Measurements from ENCODE around the gene ASPG.

The ASPG gene

DNA sequence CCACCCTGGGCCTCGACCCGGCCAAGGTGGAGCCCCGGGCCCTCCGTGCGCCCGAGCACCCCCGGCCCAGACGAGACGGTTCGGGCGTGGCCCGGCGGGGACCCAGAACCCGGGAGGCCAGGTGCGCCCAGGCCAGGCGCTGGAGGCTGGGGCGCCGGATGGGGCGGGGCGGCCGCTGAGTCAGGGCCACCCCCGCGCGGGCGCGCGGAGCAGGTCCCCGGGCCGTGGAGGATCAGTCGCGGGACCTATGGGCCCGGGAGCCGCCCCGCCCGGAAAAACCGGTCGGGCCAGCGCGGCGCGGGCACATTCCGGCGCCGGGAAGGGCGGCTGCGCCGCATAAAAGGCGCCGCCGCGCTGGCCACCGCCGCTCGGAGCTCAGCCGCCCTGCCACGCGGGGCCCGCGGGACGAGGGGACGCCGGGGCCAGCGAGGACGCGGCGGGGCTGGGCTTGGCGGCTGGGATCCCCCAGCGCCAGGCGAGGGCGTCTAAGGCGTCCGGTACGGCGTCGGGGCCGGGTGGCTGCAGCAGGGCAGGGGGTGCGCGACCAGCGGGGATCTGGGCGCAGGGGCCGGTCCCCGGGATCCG is 31.3 kb downstream of the ASPG start:
- DNase-seq (ENCODE audit: low read depth in 2 of 2), result no peak

DNA sequence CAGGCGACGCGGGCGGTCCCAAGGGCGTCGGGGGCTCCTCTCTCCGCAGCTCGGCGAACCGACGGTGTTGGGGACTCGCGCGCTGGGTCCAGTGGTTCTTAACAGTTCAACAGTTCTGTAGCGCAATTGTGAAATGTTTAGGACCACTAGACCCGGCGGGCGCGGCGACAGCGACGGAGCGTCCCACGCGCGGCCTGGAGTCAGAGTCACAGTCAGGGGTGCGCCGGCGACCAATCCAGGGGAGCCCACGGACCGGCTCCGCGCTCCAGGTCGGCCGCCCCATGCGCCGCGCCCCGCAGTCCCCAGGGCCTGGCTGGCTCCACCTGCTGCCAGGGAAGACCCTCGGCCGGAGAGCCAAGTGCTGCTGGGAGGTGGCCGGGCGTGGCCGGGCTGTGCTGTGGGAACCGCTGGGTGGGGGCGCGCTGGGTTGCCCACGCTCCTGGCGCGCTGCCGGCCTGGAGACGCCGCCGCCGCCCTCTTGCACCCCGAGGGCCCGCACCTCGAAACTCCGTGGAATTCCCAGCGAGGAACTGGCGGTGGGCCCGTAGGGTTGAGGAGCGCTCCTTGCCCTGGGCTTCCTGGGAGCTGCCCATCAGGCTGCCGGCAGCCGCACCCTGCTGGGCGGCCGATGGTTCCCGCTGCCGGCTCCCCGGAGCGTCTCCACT is 32.0 kb downstream of the ASPG start:
- no peak for DNase-seq (ENCODE audit: low read depth in 2 of 2)

DNA sequence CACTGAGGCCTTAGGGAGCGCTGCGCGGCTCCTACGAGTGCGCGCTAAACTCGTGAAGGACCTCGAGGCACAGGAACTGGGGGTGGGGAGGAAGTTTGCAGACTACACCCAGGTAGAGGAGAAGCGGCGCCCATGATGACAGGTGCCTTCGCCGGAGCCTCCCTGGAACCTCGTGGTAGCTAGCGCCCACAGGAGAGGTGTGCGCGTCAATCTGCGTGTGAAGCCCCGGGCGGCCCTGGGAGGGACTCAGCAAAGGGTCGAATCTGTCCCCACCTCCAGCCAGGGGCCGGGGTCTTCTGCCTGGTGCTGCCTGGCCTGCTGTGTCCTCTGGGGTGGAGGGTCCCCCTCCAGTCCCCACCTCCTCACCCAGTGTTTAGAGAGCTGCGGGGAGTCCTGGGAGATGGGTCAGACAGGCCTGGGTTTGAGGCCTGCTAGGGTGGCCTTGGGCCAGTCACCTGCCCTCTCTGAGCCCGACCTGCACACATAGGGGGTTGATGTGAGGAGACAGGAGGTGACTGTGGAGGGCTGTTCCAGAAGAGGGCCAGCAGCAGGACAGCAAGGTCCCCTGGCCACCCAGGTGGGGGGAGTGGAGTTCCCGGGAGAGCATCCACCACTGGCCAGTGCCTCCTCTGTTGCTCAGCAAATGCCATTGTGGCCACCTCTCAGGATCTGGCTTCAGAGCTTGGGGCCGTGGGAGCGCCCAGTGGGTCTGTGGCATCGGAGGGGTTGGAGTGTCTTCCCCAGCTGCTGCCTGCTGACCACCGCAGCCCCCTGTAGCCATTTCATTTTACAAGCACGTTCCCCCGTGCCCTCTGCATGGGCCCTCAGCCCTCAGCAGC is 32.7 kb downstream of the ASPG start:
- no peak for DNase-seq (ENCODE audit: low read depth in 2 of 2)

DNA sequence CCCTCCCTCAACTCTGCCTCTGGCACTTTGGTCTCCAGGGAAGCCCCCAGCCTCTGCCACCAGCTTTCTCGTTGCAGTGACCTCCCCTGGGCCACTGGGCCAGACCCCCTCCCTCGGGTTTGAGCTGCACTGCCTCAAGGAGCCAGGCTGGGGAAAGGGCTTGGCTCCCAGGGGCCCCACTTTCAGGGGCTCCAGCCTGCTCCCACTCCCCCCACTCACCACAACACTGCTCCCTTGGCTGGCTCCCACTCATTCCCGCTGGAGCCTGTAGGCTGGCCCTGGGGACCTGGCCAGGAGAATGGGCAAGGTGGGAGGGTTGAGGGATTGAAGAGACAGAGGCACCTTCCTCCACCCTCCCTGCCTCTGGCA is 33.6 kb downstream of the ASPG start:
- no peak for DNase-seq (ENCODE audit: low read depth in 2 of 2)

DNA sequence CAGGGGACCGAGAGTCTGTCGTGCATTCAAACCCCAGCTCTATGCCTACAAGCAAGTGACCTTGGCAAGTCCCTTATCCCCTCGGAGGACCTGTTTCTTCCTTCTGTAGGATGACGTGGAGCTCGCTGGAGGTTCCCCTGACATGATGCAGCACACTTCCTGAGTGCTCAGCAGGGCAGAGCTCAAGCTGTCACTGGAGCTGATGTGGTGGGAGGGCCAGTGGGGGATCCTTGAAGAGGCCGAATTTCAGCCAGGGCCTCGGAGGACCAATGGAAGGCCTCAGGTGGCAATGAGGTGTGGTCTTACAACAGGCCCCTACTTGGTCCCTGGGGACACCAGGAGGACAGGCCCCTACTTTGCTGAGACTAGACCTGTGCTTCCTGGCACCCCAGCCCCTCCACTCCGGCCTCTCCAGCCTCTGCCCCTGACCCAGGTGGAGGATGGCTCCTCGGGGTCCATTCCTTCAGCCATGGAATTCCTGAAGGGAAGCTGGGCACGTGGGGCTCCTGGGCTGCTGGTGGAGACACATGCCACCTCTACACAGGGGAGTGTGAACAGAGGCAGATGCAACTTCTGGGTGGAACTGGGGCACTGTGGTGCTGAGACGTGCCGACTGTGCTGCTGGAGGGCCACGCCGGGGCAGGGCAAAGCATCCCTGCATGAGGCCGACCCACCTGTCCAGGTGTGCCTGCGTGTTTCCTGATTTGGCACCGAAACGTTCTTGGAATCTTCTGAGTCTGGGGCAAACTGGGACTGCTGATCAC is 34.2 kb downstream of the ASPG start:
- DNase-seq (ENCODE audit: low read depth in 2 of 2), result no peak

DNA sequence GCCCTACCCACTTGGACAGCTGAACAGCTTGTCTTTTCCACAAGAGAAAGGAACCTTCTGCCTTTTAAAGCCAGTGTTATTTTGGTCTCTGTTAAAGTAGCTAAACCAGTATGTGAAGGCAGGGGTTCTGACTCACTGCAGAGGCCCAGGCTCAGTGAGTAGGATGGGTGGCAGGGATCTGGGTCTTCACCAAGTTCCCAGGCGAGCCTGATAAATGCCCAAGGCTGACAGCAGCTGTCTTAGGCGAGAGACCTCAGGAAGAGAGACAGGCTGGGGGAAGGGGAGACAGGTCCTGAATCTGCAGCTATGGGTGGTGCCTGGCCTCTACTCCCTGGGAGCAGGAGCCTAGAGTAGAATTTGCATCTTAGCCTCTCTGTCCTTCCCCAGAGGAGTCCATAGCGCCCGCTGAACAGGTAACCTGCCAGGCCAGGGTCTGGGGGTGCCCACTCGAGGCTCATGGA is 34.8 kb downstream of the ASPG start:
- DNase-seq (ENCODE audit: low read depth in 2 of 2), result no peak

DNA sequence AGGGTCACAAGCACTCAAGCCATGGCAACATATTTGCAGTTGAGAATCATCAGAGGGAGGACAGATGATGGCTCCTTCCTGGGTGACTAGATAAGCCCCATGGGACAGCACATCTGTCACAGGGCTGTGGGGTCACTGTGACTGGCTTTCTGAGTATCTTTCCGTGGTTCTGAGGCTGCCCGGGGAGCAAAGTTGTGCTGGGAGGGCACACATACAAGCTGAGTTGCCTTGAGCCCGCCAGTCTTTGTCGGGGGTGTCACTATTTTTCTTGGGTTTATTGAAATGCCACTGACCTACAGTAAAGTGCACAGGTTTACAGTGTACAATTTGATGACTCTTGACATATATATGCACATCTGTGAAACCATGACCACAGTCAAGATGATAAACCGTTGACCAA is 35.6 kb downstream of the ASPG start:
- no peak for DNase-seq (ENCODE audit: low read depth in 2 of 2)

DNA sequence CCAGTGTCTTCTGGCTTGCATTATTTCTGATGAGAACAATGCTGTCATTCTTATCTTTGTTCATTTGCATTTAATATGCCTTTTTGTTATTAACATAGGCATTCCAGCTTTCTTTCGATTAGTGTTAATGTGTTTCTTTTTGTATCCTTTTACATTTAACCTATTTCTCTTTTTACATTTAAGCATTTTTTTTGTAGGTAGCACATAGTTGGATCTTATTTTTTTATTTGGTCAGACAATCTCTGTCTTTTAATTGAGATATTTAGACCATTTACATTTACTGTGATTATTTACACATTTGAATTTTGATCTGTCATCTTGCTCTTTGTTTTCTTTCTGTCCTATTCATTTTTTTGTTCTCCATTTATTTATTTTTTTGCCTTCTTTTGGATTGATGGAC is 38.4 kb downstream of the ASPG start:
- no peak for DNase-seq (ENCODE audit: low read depth in 2 of 2)

DNA sequence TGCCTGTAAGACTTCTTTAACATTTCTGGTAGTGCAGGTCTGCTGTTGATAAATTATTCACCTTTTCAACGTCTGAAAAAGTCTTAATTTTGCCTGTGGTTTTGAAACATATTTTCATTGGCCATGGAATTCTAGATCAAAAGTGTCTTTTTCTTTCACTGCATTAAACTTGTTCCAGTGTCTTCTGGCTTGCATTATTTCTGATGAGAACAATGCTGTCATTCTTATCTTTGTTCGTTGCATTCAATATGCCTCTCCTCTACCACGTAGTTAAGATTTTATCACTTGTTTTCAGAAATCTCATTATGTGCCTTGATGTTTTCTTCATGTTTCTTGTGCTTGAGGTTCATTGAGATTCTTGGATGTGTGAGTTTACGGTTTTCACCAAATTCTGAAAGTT is 39.5 kb downstream of the ASPG start:
- no peak for DNase-seq (ENCODE audit: low read depth in 2 of 2)

DNA sequence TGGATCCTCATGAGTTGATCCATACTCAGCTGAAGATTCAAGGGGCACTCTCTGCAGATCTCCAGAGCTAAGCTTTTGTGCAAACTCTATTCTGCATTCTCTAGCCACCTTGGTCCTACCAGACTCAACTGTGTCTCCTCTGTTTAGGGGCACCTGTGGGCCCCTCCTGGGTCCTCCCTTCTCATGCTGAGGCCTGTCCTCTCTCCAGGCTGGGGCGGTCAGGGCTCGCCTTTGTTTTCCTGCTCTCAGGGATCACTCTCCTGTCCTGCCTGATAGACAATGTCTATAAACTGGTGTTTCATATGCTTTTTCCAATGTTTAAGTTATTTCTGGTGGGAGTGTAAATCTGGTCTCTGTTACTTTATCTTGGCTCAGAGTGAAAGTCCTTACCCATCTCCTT is 41.3 kb downstream of the ASPG start:
- DNase-seq (ENCODE audit: low read depth in 2 of 2), result no peak

DNA sequence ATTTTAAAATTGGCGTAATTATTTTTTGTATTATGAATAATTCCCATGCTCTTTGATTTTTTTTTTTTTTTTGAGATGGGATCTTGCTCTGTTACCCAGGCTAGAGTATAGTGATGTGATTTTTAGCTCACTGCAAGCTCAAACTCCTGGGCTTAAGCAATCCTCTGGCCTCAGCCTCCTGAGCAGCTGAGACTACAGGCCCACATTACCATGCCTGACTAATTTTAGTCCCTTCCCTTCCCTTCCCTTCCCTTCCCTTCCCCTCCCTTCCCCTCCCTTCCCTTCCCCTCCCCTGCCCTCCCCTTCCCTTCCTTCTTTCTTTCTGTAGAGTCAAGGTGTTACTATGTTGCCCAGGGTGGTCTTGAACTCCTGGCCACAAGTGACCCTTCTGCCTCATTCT is 43.5 kb downstream of the ASPG start:
- no peak for DNase-seq (ENCODE audit: low read depth in 2 of 2)

DNA sequence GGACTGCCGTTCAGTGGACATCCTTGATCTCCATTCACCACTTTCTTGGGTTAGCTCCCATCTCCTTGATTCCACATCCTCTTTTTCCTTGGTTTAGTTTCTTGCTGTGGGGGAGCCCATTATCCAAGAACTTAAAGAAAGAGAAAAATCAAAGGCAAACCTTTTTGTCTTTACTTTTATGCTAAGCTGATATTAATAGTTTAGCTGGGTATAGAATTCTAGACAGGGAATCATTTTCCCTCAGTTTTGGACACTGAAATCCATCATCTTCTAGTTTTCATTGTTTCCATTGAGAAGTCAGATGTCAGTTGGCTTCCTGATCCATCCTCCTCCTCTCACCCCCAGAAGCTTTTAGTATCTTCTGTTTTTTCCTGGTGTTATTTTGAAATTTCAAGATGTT is 44.1 kb downstream of the ASPG start:
- no peak for DNase-seq (ENCODE audit: low read depth in 2 of 2)

DNA sequence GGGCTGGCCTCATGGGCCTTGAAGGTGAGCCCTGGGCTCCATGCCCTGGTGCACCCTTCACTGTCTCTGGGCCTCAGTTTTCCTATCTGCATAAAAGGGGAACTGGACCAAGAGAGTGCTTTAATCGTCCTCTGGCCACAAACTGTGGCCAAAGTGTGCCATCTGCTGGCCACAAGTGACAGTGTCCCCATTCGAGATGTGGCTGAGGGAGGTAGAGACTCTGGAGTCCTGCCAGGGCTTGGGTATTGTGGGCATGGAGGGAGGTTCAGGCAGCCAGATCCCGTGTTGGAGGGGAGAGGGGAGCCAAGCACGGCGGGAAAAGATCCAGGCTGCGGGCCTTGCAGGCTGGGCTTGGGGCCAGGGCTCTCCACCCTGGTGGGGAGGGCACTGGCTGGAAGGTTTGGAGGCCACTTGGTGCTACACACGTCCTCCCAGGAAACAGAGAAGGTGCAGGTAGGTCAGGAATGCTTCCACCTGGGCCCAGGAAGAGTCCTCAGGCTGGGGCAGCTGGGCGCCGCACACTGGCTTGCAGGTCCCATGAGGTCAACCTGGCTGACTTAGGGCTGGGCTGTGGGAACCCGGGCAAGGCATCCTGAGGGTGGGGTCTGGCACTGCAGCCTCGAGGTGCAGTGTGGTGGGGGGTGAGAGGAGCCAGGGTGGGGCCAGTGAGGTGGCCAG is 45.6 kb downstream of the ASPG start:
- no peak for DNase-seq (ENCODE audit: low read depth in 2 of 2)

DNA sequence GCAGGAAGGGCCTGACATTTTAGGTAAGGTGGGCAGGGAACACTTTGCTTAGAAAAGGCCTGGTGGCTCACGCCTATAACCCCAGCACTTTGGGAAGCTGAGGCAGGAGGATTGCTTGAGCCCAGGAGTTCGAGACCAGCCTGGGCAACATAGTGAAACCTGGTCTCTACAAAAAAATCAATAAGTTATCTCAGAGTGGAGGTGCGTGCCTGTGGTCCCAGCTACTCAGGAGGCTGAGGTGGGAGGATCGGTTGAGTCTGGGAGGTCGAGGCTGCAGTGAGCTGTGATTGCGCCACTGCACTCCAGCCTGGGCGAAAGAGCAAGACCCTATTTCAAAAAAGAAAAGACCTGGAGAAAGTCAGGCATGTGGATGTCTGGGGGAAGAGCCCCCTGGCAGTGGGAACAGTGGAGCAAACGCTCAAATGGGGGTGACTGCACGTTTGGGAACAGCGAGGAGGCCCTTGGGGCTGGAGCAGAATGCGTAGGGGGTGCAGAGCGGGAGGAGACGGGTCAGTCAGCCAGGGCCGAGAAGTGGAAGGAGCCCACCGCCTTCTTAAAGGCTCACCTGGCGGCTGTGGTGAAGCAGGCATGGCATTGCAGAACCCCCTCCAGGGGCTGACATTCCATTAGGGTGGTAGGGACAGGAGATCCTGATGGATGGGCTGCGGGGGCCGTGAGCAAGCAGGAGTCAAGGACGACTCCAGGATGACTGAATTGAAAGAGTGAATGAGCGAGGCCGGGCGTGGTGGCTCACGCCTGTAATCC is 46.6 kb downstream of the ASPG start:
- DNase-seq (ENCODE audit: low read depth in 2 of 2), result no peak

DNA sequence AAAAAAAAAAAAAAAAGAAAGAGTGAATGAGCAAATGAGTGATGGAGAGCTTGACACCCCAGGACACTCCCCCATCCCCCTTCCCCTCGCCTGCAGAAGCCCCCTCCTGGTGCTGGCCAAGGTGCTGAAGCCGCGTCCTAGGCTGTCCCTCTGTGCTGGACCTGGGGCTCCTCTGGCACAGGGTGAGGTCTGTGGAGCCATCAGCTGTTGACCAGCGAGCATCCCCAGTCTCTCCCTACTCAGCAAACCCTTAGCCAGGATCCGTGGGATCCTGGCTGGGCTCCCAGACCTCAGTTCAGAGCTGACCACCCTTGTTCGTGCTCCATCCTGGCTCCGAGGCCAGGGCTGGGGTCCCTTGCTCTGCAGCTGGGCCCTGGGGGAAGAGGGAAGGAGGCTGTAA is 47.5 kb downstream of the ASPG start:
- no peak for DNase-seq (ENCODE audit: low read depth in 2 of 2)

DNA sequence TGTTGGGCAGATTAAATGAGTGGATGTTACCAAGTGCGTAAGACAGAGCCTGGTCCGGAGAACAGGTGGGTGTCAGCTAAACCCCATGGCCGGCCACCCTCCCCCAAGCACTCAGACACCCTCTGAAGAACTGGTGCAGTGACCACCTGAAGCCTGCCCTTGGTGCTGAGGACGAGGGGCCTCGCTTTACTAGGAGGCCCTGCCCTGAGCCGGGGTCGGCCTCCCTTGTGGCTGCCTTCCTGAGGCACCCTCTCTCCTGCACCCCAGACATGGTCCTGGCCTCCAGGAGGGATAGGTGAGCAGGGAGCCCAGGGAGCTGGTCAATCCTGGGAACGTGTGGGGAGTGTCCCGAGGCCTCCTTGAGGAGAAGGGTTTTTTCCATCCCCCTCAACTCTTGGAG is 48.0 kb downstream of the ASPG start:
- DNase-seq (ENCODE audit: low read depth in 2 of 2), result no peak

DNA sequence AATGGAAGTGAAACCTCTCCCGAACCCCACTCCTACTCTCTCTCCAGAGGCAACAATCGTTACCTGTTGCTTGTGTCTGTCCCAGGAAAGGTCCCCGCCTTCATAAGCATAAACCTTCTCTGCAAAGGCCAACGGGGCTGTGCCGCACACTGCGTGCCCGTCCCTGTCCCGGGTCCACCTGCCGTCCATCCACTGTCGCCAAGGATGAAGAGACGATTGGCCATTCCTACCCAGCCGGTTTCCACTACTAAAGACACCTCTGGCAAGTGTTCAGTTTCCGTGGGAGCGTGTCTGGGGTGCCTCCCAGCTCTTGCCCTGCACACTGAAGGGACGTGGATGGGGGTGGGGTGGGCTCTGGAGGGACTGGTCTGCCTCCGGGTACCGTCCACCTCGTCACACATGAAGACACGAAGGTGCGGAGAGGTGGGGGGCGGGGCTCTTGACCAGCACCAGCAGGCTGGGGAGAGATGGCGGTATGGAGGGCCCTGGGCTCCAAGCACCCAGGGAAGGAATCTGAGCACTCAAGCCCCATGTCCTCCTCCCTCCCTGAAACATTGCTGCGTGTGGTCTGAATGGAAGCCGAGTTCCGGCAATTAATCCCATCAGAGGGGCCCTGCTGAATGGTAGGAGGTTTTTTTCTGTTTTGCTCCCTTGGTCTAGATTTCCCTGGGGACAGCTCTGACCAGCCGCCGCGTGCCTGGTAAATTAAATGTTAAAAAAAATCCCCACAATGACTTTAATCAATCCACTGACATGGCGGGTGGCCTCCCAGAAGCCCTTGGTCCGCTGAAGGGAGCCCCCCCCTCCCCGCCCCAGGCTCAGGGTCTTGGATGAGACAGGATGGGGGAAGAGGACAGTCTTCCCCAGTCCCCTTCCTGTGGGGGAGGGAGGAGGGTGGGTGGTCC is 48.8 kb downstream of the ASPG start:
- no peak for DNase-seq (ENCODE audit: low read depth in 2 of 2)

DNA sequence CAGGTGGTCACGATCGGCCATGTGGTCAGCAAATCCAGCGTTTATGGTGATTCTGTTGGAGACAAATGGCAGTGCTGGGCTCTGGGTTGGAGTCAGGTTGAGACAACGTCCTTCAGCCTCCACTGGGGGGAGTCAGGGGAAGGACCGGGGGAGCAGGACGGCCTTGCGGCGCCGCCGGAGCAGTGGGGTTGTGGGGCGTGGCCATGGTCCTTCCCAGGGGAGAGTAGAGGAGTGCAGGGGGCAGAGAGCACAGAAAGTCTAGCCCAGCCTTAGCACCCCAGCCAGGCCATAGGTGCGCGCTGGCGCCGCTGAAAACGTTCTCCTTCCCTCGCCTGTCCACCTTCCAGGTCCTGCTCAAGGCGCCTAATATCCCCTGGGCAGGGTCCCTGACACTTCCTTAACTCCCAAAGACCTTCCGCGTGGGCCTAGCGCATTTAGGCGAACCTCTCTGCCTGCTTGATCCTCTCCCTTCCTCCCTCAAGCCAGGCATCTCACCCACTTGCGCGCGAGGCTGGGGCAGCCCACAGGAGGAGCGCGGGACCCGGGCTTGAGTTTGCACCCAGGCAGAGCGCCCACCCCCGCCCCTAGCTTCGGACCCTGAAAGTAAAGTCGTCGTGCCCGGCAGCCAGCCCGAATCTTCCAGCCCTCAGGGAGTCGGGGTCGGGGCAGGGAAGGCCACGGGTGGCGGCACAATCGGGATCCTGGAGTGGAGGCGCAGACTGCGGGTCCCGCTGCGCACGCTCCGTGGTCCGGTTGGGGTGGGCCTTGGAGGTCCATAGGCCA is 49.8 kb downstream of the ASPG start:
- no peak for DNase-seq (ENCODE audit: low read depth in 2 of 2)

DNA sequence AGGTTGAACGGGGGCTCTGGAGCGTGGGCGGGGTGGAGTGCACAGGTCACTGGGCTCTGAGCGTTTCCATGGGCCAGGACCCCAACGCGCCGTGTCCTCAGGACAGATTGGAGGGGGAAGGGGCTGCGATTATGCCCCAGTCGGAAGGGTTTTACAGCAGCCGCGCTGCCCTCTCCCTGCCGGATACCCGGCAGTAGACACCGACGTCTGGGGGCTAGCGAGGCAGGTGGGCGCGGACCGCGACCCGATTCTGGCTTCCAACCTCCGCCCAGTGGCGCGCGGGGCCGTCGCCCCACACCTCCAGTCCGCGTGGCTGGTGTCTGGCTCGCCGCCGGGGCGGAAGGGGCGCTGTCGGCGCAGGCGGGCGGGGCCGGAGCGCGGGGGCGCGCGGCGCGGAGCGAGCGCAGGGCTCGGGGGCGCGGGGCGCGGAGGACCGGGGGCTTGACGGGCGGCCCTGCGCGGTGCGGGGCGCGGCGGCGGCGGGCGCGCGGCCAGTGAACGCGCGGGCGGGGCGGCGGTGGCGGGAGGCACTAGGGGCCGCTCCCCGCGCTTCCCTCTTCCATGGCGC is 50.5 kb downstream of the ASPG start:
- DNase-seq (ENCODE audit: low read depth in 2 of 2), result no peak

Measured in stimulated activated CD8-positive, alpha-beta memory T cell treated with anti-CD3 and anti-CD28 coated beads, Interleukin-2, amount 100 ng/mL, for 48 hours (primary cell).